SH-SY5Y (cell line): Measurements from ENCODE around the gene EPHA6.

Experiments used
- GATA2 ChIP-seq: IDR thresholded peaks from 2 replicates; pipeline ENCODE4 v1.6.1; 2011; ENCODE audit warnings: mild to moderate bottlenecking, low read depth, low read length
- GATA3 ChIP-seq: IDR thresholded peaks from 2 replicates; pipeline ENCODE4 v1.6.1; 2011; ENCODE audit warnings: low read depth, mild to moderate bottlenecking, low read length, moderate library complexity

DNA sequence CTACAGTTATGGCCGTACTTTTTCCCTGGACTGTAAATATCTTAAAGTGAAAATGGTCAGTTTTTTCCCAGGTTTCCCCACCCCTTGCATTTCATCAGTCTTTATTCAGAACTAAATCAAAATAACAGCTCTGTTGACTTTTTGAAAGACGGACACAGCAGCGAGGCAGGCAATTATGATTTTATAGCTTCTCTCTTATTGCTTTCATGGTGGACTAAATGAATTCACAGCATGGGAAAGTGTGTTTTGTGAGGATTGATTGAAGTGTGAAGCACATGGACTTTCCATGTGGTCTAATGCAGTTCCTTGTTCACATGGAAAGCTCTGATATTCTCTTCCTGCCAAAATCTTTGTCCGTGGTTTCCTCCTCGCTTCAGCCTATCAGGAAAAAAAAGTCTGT is 681.5 kb downstream of the EPHA6 start:
- TF ChIP-seq GATA2 (no peak), GATA3 (no peak)
